Measurements from ENCODE around the gene ABCA4.

ABCA4 gene

GRCh38 chr1:94110021-94110761, 10.8 kb downstream of the ABCA4 start:
- Mint-ChIP-seq H3K9me3 (no peaks in the 10 kb centered on the region), H3K4me1 (peaks cover 51% of the 10 kb centered on the region), H3K36me3 (ENCODE audit: low read depth) (no peaks in the 10 kb centered on the region), H3K27me3 (ENCODE audit: low read depth, poor library complexity) (peaks cover 18% of the 10 kb centered on the region), H3K27ac (no peak overlapping the region), H3K4me3 (no peak overlapping the region)
- TF ChIP-seq, protein P1, sequence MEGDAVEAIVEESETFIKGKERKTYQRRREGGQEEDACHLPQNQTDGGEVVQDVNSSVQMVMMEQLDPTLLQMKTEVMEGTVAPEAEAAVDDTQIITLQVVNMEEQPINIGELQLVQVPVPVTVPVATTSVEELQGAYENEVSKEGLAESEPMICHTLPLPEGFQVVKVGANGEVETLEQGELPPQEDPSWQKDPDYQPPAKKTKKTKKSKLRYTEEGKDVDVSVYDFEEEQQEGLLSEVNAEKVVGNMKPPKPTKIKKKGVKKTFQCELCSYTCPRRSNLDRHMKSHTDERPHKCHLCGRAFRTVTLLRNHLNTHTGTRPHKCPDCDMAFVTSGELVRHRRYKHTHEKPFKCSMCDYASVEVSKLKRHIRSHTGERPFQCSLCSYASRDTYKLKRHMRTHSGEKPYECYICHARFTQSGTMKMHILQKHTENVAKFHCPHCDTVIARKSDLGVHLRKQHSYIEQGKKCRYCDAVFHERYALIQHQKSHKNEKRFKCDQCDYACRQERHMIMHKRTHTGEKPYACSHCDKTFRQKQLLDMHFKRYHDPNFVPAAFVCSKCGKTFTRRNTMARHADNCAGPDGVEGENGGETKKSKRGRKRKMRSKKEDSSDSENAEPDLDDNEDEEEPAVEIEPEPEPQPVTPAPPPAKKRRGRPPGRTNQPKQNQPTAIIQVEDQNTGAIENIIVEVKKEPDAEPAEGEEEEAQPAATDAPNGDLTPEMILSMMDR (IDR thresholded peaks at IDR 0.05): no peak
- DNase-seq: no peak

DNA sequence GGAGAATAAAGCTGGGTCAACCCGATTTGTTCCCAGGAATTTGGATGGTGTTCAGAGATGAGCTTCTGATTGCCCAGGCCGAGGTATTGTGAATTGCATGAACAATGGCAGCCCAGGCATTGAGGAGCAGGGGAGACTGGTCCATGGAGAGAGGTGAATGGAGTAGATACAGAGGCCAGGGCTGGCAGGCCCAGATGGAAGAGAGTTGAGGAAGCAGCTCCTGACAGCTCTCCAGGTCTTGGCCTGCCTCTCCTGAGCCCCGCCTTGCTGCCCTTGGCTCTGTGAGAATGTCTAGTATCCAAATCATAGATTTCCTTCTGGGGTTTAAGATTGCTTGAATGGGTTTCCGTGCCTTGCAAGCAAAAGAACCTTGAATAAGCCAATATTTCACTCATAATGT, 11.5 kb downstream of the ABCA4 start:
- Mint-ChIP-seq H3K27me3 (ENCODE audit: low read depth, poor library complexity) (peaks cover 18% of the 10 kb centered on the region), H3K27ac (no peak overlapping the region), H3K4me1 (peaks cover 55% of the 10 kb centered on the region), H3K36me3 (ENCODE audit: low read depth) (no peaks in the 10 kb centered on the region), H3K4me3 (no peak overlapping the region), H3K9me3 (no peaks in the 10 kb centered on the region)
- DNase-seq: no peak
- TF ChIP-seq, protein P1 (IDR thresholded peaks at IDR 0.05): no peak

DNA sequence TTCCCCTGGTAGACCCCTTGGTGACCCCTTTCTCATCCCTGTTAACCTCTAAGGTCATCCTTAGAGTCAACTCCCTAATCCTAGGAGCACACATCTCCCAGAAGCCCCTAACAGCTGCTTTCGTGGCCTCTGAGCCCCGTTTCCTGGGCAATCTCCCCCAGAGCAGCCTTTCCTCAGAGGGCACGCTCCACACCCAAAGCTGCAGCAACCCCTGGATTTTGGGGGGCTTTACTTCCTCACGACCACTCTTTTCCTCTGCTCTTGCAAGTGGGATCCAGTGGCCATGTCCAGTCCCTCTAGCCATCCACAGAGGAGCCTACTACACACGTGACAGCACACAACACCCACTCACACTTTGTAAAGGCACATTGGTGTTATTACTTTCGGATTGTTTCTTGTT, 13.8 kb downstream of the ABCA4 start:
- TF ChIP-seq, protein P1 (IDR thresholded peaks at IDR 0.05): no peak
- H3K4me1 Mint-ChIP-seq: peaks cover 59% of the 10 kb centered on the region
- DNase-seq: no peak

DNA sequence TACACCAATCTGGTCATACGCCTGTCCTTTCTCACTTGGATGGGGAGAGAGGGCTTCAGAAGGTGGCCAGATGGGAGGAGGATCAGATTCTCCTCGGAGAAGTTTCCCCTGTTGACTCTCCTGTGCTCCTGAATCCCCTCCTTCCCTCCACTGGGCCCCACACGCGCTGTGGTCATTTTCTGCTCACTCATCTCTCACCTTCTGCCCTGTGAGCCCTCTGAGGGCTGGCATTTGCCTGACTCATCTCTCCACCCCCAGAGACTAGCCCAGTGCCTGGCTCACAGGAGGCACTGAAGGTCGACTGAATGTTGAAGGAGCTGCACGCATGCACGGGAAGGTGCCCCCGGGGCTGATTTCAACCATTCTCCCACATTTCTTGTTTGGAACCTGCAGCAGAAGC, 14.2 kb downstream of the ABCA4 start:
- TF ChIP-seq, protein P1 (IDR thresholded peaks at IDR 0.05): no peak
- no peak overlapping the region for H3K27ac Mint-ChIP-seq
- no peaks in the 10 kb centered on the region for H3K36me3 Mint-ChIP-seq (ENCODE audit: low read depth)
- H3K4me3 Mint-ChIP-seq: no peak overlapping the region
- DNase-seq: no peak
- no peaks in the 10 kb centered on the region for H3K9me3 Mint-ChIP-seq
- peaks cover 60% of the 10 kb centered on the region for H3K4me1 Mint-ChIP-seq
- peaks cover 20% of the 10 kb centered on the region for H3K27me3 Mint-ChIP-seq (ENCODE audit: low read depth, poor library complexity)

More for the DNA sequence above, 13.8 kb downstream of the ABCA4 start:
- Mint-ChIP-seq H3K27ac (no peak overlapping the region), H3K4me3 (no peak overlapping the region), H3K27me3 (ENCODE audit: low read depth, poor library complexity) (peaks cover 18% of the 10 kb centered on the region), H3K36me3 (ENCODE audit: low read depth) (no peaks in the 10 kb centered on the region), H3K9me3 (no peaks in the 10 kb centered on the region)

- Mint-ChIP-seq H3K36me3 (ENCODE audit: low read depth) (no peaks in the 10 kb centered on the region), H3K4me1 (peaks cover 64% of the 10 kb centered on the region), H3K9me3 (no peaks in the 10 kb centered on the region), H3K27me3 (ENCODE audit: low read depth, poor library complexity) (peaks cover 20% of the 10 kb centered on the region), H3K4me3 (no peak overlapping the region), H3K27ac (no peak overlapping the region)
- TF ChIP-seq, protein P1 (IDR thresholded peaks at IDR 0.05): no peak
- no peak for DNase-seq
Observed at GRCh38 chr1:94105957-94106529, 14.9 kb downstream of the ABCA4 start.

GRCh38 chr1:94105581-94105952, 15.4 kb downstream of the ABCA4 start:
- Mint-ChIP-seq H3K36me3 (ENCODE audit: low read depth) (no peaks in the 10 kb centered on the region), H3K27ac (no peak overlapping the region), H3K9me3 (no peaks in the 10 kb centered on the region), H3K4me3 (no peak overlapping the region), H3K4me1 (peaks cover 68% of the 10 kb centered on the region), H3K27me3 (ENCODE audit: low read depth, poor library complexity) (peaks cover 17% of the 10 kb centered on the region)
- TF ChIP-seq, protein P1 (IDR thresholded peaks at IDR 0.05): no peak
- no peak for DNase-seq

Data from nephron progenitor cell (in vitro differentiated cells).